GM12874 (cell line): ENCODE measurements around the gene PIP4P1.

Experiments used
- TF ChIP-seq, protein P1 (sequence below): IDR thresholded peaks from 2 replicates; pipeline ENCODE4 v1.5.1; 2011; ENCODE audit warnings: low read depth, mild to moderate bottlenecking, control low read depth, low read length, moderate library complexity; ENCODE audit not compliant: insufficient read depth

Gene PIP4P1

DNA sequence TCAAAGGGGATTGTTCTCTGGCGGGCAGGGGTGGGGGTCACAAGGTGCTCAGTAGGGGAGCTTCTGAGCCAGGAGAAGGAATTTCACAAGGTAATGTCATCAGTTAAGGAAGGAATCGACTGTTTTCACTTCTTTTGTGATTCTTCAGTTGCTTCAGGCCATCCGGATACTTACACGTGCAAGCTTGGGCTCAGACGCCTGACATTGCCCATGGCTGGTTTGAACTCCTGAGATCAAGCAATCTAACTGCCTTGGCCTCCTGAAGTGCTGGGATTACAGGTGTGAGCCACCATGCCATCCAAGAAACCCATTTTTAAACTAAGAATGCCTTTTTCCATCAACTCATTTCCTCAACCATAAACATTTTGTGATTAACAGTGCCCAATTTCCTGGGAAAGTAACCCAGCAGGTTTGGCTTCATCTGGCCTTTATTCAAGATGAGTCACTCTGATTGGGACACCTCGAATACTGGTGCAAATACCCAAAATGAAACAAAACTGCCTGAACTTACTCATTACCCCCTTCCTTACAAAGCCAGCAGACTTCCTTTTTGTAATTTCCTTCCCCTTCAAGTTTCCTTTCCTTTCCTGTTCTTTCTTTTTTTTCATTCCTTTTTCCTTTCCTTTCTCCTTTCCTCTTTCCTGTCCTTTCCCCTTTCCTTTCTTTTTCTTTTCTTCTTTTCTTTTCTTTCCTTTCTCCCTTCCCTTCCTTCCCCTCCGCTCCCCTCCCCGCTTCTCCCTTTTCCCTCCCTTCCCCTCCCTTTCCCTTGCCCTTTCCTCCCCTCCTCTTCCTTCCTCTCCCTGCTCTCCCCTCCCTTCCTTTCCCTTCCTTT, 33.9 kb upstream of the PIP4P1 start:
- TF ChIP-seq, protein P1, sequence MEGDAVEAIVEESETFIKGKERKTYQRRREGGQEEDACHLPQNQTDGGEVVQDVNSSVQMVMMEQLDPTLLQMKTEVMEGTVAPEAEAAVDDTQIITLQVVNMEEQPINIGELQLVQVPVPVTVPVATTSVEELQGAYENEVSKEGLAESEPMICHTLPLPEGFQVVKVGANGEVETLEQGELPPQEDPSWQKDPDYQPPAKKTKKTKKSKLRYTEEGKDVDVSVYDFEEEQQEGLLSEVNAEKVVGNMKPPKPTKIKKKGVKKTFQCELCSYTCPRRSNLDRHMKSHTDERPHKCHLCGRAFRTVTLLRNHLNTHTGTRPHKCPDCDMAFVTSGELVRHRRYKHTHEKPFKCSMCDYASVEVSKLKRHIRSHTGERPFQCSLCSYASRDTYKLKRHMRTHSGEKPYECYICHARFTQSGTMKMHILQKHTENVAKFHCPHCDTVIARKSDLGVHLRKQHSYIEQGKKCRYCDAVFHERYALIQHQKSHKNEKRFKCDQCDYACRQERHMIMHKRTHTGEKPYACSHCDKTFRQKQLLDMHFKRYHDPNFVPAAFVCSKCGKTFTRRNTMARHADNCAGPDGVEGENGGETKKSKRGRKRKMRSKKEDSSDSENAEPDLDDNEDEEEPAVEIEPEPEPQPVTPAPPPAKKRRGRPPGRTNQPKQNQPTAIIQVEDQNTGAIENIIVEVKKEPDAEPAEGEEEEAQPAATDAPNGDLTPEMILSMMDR = no peak

DNA sequence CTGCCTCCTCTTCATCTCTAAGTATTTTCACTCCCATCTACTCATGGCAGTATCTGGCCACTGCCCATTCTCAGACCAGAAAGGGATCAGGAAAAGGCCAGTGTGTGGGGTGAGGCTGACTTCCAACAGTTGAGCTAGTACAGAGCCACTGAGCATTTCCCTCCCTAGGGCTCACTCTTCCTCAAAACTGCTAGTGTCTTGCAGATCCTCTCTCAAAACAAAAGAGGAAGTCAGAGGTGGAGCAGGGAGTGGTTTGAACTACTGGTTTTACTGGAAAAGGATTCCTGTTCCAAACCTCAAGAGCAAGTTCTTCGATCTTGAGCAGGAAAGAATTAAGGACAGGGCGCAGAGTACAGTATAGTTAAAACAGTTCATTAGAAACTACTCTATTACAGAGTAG, 32.4 kb upstream of the PIP4P1 start:
- TF ChIP-seq, protein P1 = no peak

DNA sequence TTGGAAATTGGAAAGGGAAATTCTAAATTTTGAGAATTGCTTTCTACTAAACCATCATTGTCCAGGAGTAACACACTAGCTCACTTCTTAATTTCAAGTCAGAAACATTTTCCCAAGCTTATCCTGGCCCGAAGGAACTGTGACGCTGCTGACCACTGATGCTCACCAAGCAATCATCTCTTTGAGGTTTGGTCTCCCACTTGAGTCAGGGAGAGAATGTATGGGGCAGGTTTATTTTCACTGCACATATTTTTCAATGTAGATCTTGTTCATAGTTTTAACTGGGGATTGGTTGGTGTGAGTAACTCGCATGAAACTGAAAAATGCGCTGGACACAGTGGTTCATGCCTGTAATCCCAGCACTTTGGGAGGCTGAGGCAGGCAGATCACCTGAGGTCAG, 31.3 kb upstream of the PIP4P1 start:
- TF ChIP-seq, protein P1 = no peak

DNA sequence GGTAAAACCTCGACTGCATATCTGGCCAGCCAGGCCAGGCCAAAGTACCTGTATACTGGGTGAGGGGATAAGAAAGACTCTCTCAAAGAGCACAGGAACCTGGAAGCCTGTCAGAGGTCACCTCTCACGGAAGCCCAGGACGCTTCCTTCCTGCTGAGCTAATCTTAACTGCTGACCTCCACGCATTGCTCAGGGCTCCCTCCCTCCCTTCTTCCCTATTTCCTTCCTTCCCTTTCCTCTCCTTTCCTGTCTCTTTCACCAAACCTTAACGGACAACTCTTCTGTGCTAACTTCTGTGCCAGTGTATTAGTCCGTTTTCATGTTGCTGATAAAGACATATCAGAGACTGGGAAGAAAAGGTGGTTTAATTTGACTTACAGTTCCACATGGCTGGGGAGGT, 29.3 kb upstream of the PIP4P1 start:
- TF ChIP-seq, protein P1 = no peak

DNA sequence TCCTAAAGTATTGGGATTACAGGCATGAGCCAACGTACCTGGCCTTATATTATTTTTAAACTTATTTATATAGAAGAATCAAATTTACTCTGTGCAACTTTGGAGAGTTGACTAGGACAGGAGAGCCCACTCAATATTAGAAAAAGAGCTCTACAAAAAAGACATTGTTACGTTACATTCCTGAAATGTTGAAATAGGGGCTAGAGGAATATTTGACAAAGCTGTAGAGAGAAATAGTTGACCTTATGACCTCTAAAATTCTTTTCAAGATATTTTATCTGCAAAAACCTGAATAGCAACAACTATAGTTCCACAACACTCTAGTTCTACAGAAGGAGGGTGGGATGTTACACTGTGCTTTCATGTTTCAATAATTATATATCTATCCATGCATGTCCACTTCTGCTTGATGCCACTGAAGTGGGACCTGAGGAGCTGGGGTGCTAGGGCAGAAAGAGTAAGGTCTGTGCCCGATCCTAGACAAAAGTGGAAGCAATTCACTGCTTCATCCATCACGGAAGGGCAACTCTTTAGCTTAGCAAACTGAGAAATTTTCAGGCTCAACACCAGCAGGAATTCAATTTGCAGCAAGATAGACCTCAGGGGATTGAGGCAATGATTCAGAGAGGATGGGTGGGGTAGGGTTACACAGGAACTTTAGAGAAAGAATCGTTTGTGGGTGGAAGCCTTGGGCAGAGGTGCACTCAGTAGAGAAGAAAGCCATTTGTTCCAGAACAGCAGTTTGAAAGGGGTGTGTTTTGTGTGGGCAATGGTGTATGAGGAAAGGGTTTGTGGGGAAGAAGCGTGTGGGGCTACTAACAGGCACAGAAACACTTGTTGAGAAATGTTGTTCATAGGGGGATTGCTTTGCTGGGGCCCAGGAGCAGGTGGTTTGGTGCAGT, 28.1 kb upstream of the PIP4P1 start:
- TF ChIP-seq, protein P1 = no peak

DNA sequence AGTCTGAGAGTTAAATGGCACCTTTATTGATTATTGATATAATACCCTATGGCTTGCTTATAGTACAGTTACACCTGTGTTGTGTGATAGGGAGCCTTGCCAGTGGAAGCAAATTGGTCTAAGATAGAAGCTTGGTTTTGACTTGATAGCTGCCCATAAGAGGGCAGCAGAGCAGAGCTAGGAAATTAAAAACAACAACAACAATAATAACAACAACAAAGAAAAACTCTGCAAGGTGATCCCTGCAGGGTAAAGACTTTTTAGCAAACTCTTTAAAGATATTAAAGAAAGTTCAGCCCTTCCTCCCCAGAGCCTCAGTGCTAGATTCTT, 26.1 kb upstream of the PIP4P1 start:
- TF ChIP-seq, protein P1 = no peak

DNA sequence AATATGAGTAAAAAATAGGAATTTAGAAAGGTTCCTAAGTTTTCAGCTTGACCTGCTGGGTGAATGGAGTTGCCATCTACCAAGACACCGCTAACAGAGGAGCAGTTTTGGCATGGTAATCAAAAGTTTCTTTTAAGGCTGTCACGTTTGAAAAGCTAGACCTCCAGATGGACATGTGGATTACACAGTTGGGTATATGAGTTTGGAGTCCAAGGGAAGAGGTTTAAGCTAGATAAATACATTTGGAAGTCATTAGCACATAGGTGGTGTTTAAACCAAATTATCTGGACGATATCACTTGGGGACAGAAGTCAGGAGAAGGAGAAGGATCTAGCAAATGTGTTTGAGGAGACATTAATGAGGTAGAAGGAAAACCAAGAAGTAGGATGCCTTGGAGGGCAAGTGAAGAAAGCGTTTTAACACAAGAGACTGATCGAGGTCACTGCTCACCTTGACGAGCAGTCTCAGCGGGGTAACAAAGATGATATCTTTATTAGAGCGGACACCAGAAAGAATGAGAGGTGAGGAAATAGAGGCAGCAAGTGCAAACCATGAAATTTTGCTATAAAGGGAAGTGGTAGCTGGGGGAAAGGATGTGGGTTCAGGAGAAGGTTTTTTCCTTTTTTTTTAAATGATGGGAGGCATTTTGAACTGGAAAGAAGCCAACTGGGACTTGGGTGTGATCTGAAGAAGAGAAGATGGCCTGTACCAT, 25.6 kb upstream of the PIP4P1 start:
- TF ChIP-seq, protein P1 = no peak
